ENCODE measurements around the gene ANO5.

ANO5 gene

GRCh38 chr11:22317656-22318055 is 124.8 kb downstream of the ANO5 start:
- no peak for TF ChIP-seq CTCF (IDR thresholded peaks at IDR 0.05; ENCODE audit: low read depth, low read length, missing control alignments)
- in situ Hi-C loops (cut with HindIII; ENCODE audit: low pct_ligation_motif_present, low sequenced_read_pairs) = no loop called here
- no peak for DNase-seq
- Histone ChIP-seq H3K27ac (no peak overlapping the region), H3K27me3 (replicated peaks) (no peaks in the 10 kb centered on the region), H3K4me3 (ENCODE audit: low read depth, low read length) (no peak overlapping the region), H3K36me3 (replicated peaks) (no peaks in the 10 kb centered on the region)

GRCh38 chr11:22331771-22332170 is 138.9 kb downstream of the ANO5 start:
- in situ Hi-C loops (cut with HindIII; ENCODE audit: low pct_ligation_motif_present, low sequenced_read_pairs) = no loop called here

More at GRCh38 chr11:22331771-22332170, 138.9 kb downstream of the ANO5 start:
- Histone ChIP-seq H3K4me3 (ENCODE audit: low read depth, low read length) (no peak overlapping the region), H3K36me3 (replicated peaks) (no peaks in the 10 kb centered on the region), H3K27me3 (replicated peaks) (no peaks in the 10 kb centered on the region), H3K27ac (no peak overlapping the region)
- no peak for DNase-seq
- no peak for TF ChIP-seq CTCF (IDR thresholded peaks at IDR 0.05; ENCODE audit: low read depth, low read length, missing control alignments)

Data from brain microvascular endothelial cell (primary cell).